ACC112 (cell line): ENCODE measurements around the gene MAGOH.
"Not testable (repeated sequence)": the region's sequence is repeated elsewhere in the genome, so short reads cannot be mapped to it uniquely, and the experiment has no call there.

ENCODE experiments used
- H2AFZ ChIP-seq: fragments of 200-600 bp; sonication (generic); one replicate; pipeline ENCODE4 v1.6.0; 2017; ENCODE audit warnings: antibody characterized with exemption, low read length; ENCODE audit not compliant: unreplicated experiment
- H3K27ac ChIP-seq: fragments of 200-600 bp; sonication (generic); 2 replicates; pipeline ENCODE4 v1.5.1; 2014; ENCODE audit warnings: low read depth, mild to moderate bottlenecking, antibody characterized with exemption, low read length, moderate library complexity
- H3K27me3 ChIP-seq: fragments of 200-600 bp; sonication (generic); 2 replicates; pipeline ENCODE4 v1.6.1; 2014; ENCODE audit warnings: mild to moderate bottlenecking, antibody characterized with exemption, low read length, moderate library complexity, mixed read lengths; ENCODE audit not compliant: insufficient read depth
- H3K36me3 ChIP-seq: fragments of 200-600 bp; sonication (generic); 2 replicates; pipeline ENCODE4 v1.6.1; 2016; ENCODE audit warnings: mild to moderate bottlenecking, antibody characterized with exemption, low read length, moderate library complexity, mixed read lengths; ENCODE audit not compliant: insufficient read depth
- H3K4me1 ChIP-seq: fragments of 200-600 bp; sonication (generic); one replicate; pipeline ENCODE4 v1.6.1; 2016; ENCODE audit warnings: low read length, mixed read lengths; ENCODE audit not compliant: insufficient read depth, unreplicated experiment, control insufficient read depth
- H3K4me3 ChIP-seq: fragments of 200-600 bp; sonication (generic); 2 replicates; pipeline ENCODE4 v1.5.1; 2014; ENCODE audit warnings: mild to moderate bottlenecking, low read depth, low read length
- H3K79me2 ChIP-seq: fragments of 200-600 bp; sonication (generic); one replicate; pipeline ENCODE4 v1.6.0; 2016; ENCODE audit warnings: low read length; ENCODE audit not compliant: control insufficient read depth, unreplicated experiment, insufficient read depth

MAGOH gene

DNA sequence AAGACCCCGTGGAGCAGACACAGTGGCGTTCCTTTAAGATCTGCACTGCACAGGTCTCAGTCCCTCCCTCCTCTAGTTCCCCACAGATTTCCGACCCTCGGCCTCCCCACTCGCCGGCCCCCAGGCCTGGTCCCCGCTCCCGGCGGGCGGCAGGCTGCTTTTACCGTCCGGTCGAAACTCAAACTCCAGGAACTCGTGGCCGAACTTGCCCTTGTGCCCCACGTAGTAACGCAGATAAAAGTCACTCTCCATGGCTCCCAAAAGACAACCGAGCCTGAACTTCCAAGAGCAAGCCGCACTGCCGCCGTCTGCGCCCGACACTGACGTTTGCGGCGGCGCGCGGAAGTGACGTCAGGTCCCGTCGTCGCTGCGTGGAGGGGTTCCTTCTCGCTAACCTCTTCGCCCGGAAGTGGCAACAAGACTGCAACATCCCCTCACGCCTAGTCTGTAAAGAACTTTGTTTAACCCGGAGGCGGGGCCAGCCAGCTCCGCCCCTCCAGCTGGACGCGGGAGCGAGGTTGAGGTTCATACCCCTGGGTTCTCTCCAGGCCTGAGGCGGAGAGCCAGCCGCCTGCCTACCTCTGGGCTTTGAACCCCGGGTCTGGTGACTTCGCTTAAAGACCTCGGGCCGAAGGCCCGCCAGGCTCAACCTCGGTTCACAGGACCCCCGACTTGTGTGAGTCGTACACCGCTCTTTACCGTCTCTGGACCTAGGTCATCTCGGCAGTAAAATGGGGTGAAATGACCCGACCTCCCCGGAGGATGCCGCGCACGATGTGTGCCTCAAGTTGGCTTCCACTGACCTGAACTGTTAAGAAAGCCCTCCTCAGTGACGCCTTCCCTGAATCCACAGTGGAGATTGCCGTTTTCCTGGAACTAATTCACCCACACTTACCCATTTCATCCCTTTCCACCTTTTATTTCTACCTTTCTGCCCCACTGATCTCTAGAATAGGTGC lies at the start of gene MAGOH:
TSS of gene MAGOH (minus strand) at position 322 of the 959 bp plus-strand sequence. CDS start at position 252, 70 bp downstream.
- H3K4me1 ChIP-seq, result peaks cover 17% of the 10 kb centered on the region
- peak within 1 kb of the TSS; percentile 93 for H2AFZ ChIP-seq
- H3K27ac ChIP-seq, result peak within 1 kb of the TSS; percentile 42; the same call in 1 of the 2 replicates
- no peaks in the 10 kb centered on the region for H3K27me3 ChIP-seq
- H3K36me3 ChIP-seq, result peaks cover 15% of the 10 kb centered on the region
- H3K79me2 ChIP-seq, result peaks cover 36% of the 10 kb centered on the region
- H3K4me3 ChIP-seq, result peak within 1 kb of the TSS; percentile 100

DNA sequence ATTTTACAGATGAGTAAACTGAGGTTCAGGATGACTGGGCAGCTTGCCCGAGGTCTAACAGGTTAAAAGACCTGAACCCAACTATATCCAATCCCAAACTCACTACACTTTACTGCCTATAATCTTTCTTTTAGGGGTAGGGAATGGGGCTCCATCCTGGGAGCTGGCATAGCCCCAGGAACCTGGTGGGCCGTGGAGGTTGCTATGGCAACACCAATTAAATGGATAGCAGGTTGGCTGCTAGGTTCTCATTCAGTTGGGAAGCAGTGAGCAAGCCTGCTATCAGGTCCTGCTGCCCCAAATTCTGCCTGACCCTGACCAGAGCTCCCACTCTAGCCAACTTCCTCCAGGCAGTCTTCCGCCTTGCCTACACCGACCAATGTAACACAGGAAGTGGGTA lies 48.6 kb upstream of the MAGOH start:
- Histone ChIP-seq H3K36me3 (no peaks in the 10 kb centered on the region), H3K27ac (no peak overlapping the region), H3K4me3 (no peak overlapping the region), H3K4me1 (no peaks in the 10 kb centered on the region), H3K79me2 (no peaks in the 10 kb centered on the region), H3K27me3 (no peaks in the 10 kb centered on the region), H2AFZ (no peak overlapping the region)

DNA sequence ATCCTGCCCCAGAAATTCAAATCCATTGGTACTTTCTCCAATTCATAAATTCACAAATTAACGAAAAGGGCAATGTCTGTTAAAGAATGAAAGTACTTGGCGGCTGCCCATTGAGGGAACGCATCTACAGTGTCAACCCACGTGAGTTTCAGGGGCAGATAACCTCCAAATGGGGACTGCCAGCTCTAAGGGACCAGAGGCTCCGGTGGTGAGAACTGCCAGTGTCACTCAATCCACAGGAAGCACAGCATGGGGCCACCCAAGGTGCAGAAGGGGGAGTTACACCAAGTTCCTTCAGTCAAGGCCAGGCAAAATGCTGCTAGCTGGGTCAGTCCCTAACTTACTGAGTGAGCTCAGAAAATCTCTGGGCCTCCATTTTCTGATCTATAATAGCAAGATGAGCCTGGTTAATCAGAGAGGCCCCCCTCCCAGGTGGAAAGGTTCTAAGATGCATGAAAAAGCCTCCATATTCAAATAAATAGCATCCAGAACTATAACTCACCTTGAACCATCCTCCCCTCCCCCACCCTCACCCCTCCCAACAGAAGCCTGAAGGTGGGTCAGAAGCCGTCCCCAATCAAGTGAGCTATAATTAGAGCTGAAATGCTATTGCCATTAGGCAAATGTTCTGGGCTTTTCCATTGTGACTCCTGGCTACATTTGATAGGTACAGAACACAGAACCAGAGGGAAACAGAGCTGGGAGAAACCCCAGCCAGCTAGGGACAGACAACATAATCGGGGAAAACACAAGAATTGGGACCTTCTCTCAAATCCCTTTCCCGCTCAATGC lies 47.8 kb upstream of the MAGOH start:
- no peak overlapping the region for H2AFZ ChIP-seq
- no peaks in the 10 kb centered on the region for H3K27me3 ChIP-seq
- no peaks in the 10 kb centered on the region for H3K4me1 ChIP-seq
- no peaks in the 10 kb centered on the region for H3K36me3 ChIP-seq
- H3K79me2 ChIP-seq, result no peaks in the 10 kb centered on the region
- no peak overlapping the region for H3K27ac ChIP-seq
- H3K4me3 ChIP-seq, result no peak overlapping the region

DNA sequence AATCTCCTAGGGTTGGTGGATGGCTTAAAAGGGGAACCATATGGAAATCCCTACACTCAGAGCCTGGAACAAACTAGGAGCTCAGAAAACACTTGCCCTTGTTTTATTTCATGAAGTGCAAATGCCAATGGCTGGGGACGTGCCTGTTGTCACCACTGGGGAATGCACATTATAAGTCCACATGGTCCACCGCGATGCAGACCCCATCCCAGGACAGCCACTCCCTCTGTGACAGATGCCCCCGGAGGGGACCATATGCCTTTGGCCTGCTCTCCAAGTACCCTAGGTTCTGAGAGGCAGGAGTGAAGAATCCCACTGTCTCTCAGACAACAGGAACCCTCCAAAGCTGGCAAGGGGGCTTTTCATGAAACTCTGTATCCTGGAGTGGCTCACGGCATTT lies 47.2 kb upstream of the MAGOH start:
- Histone ChIP-seq H3K4me3 (no peak overlapping the region), H2AFZ (no peak overlapping the region), H3K27ac (no peak overlapping the region), H3K36me3 (no peaks in the 10 kb centered on the region), H3K79me2 (no peaks in the 10 kb centered on the region), H3K27me3 (no peaks in the 10 kb centered on the region), H3K4me1 (no peaks in the 10 kb centered on the region)

DNA sequence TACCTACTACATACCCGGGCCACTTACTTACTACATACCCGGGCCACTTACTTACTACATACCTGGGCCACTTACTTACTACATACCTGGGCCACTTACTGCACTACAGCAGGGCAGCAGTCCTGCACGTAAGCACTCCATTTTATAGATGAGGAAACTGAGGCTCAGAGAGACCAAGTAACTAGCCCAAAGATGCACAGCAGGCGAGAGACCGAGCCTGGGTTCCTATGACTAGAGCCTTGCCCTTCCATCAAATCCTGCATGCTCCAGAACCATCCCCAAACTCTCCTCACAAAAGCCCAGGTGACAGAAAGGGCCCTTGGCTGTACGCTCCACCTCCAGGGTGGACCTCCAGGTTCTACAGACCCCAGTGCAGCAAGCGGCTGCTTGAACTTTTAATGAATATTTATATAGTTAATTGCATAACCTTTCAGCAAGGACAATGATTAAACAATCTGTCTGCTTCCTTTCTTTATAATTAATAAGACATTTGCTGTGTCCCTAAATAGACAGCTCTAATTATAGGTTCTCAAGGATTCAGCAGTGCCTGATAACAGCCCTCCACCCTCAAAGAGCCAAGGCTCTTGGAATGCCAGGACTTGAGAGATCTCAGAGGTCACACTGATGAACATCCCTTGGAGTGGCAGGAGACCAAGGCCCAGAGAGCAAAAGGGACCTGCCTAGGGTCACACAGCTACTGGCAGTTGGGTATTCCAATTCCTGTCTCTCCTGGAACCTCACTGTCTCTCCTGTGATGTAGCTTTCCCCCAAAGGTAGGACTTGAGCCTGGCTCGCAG lies 46.1 kb upstream of the MAGOH start:
- H3K27ac ChIP-seq, result no peak overlapping the region
- H3K36me3 ChIP-seq, result no peaks in the 10 kb centered on the region
- H3K27me3 ChIP-seq, result no peaks in the 10 kb centered on the region
- no peak overlapping the region for H3K4me3 ChIP-seq
- H3K79me2 ChIP-seq, result no peaks in the 10 kb centered on the region
- H3K4me1 ChIP-seq, result no peaks in the 10 kb centered on the region
- no peak overlapping the region for H2AFZ ChIP-seq

DNA sequence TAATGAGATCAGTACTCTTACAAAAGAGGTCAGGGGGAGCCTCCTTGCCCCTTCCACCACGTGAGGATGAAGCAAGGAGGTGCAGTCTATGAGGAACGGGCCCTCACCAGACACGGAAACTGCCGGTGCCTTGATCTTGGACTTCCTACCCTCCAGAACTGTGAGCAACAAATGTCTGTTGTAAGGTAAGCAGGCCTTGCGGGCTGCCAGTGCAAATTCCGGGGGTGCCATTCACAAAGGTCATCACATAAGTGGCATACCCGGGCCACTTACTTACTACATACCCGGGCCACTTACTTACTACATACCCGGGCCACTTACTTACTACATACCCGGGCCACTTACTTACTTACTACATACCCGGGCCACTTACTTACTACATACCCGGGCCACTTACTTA lies 44.8 kb upstream of the MAGOH start:
- not testable (repeated sequence) for H3K27me3 ChIP-seq, H2AFZ ChIP-seq, H3K79me2 ChIP-seq, H3K27ac ChIP-seq, H3K4me3 ChIP-seq, H3K4me1 ChIP-seq, H3K36me3 ChIP-seq

DNA sequence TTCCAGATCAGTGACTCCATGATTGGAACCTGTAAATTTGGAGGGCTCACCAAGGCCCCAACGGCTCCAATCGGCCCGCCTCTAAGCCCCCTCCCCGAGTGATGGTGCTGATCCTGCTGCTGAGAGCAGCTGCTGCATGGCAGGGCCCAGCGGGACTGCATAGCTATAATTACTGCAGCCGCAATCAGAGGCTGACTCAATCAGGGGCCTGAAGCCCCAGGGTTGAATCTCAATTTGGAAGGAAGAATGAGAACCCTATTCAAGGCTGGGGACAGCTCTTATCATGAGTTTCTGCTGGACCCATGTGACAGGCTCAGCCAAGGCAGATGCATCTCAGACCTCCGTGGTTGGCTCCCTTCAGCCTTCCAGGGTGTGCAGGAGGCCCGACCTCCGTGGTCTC lies 42.8 kb upstream of the MAGOH start:
- no peaks in the 10 kb centered on the region for H3K79me2 ChIP-seq
- H3K4me3 ChIP-seq, result no peak overlapping the region
- H3K27ac ChIP-seq, result no peak overlapping the region
- no peaks in the 10 kb centered on the region for H3K27me3 ChIP-seq
- no peaks in the 10 kb centered on the region for H3K4me1 ChIP-seq
- H2AFZ ChIP-seq, result no peak overlapping the region
- H3K36me3 ChIP-seq, result no peaks in the 10 kb centered on the region

DNA sequence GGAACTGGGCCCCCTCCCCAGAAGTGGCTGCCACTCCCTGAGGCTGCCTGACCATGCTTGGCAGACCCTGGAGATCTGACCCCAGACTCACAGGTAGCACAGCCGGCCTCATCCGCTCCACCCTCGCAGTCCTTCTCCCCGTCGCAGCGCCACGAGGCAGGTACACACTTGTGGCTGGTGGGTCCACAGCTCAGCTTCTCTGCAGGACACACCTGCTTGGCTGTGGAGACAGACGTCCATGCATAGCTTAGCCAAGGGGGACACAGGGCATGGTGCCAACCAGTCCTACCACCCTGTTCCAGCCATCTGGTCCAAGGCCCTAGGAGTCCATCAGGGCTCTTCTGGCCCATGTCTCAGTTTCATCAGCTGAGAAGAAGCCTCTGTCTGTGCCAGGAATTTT lies 42.2 kb upstream of the MAGOH start:
- Histone ChIP-seq H2AFZ (no peak overlapping the region), H3K27me3 (no peaks in the 10 kb centered on the region), H3K4me1 (no peaks in the 10 kb centered on the region), H3K4me3 (no peak overlapping the region), H3K36me3 (no peaks in the 10 kb centered on the region), H3K79me2 (no peaks in the 10 kb centered on the region), H3K27ac (no peak overlapping the region)

DNA sequence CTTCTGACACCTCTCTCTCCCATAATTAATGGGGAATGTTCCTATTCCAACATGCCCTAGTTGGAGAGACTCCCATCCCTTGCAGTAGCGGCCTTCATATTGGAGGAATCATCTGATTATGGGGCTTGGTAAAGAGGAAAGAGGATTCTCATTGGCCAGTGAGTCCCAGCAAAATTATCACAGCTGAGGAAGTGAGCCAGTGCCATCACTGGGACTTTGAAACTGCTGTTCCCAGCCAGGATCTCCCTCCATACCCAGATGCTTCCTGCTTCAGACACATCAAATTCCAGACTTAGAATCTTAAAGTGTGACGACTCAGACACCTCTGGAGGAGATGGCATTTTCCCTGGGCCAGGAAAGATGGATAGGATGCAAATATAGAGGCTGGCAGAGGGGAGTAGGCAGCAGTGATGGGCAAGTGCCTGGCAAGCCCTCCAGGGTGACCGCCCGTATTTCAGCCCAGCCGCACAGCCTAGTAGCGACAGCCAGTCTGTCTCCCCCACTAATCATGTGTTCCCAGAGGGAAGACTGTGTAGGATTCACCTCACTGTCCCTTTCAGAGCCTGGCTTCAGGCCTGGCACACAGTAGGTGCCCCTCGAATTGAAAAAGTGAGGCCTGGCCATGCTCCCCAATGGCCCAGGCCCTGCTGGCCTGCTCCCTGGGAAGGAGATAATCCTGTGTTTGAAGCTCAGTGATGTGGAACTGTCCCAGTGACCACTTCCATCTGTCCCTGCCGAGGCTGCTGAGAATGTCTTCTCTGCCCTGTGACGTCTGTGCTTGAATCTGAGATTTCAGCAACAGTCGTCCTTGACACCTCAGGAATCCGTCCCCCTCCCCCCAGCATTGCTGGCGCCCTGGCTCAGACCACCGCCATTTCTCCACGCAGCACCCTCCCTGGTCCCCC lies 41.2 kb upstream of the MAGOH start:
- no peak overlapping the region for H3K27ac ChIP-seq
- H3K36me3 ChIP-seq, result no peaks in the 10 kb centered on the region
- H2AFZ ChIP-seq, result no peak overlapping the region
- no peaks in the 10 kb centered on the region for H3K27me3 ChIP-seq
- no peaks in the 10 kb centered on the region for H3K4me1 ChIP-seq
- no peaks in the 10 kb centered on the region for H3K79me2 ChIP-seq
- no peak overlapping the region for H3K4me3 ChIP-seq
